ENCODE data around the gene MCOLN2.

The MCOLN2 gene

GRCh38 chr1:84982395-84982794, 14.5 kb downstream of the MCOLN2 start:
- DNase-seq, result no peak

- no peak for DNase-seq
These were observed 21.9 kb downstream of the MCOLN2 start for GRCh38 chr1:84975035-84975434.

- no peak for DNase-seq
These were observed 23.2 kb downstream of the MCOLN2 start for GRCh38 chr1:84973498-84974334.

- DNase-seq, result no peak
These were observed 24.4 kb downstream of the MCOLN2 start for GRCh38 chr1:84972377-84972987.

GRCh38 chr1:84971957-84972356, 25.0 kb downstream of the MCOLN2 start:
- no peak for DNase-seq

GRCh38 chr1:84969489-84970250, 27.2 kb downstream of the MCOLN2 start:
- DNase-seq, result no peak

GRCh38 chr1:84968865-84969264, 28.0 kb downstream of the MCOLN2 start:
- no peak for DNase-seq

GRCh38 chr1:84968101-84968500, 28.8 kb downstream of the MCOLN2 start:
- DNase-seq, result no peak

GRCh38 chr1:84967666-84968065, 29.2 kb downstream of the MCOLN2 start:
- no peak for DNase-seq

- no peak for DNase-seq
These were observed 33.9 kb downstream of the MCOLN2 start for GRCh38 chr1:84963021-84963420.

- no peak for DNase-seq
These were observed 35.6 kb downstream of the MCOLN2 start for GRCh38 chr1:84961316-84961715.

- no peak for DNase-seq
These were observed 36.5 kb downstream of the MCOLN2 start for GRCh38 chr1:84960371-84960770.

- no peak for DNase-seq
These were observed 37.6 kb downstream of the MCOLN2 start for GRCh38 chr1:84959294-84959693.

GRCh38 chr1:84957966-84958365, 38.9 kb downstream of the MCOLN2 start:
- DNase-seq, result no peak

- no peak for DNase-seq
These were observed 40.3 kb downstream of the MCOLN2 start for GRCh38 chr1:84956655-84957054.

- no peak for DNase-seq
These were observed 40.8 kb downstream of the MCOLN2 start for GRCh38 chr1:84956097-84956496.

- no peak for DNase-seq
These were observed 47.2 kb downstream of the MCOLN2 start for GRCh38 chr1:84949664-84950063.

- no peak for DNase-seq
These were observed 49.1 kb downstream of the MCOLN2 start for GRCh38 chr1:84947536-84948410.

GRCh38 chr1:84946631-84947030, 50.3 kb downstream of the MCOLN2 start:
- no peak for DNase-seq

- DNase-seq, result no peak
These were observed 52.0 kb downstream of the MCOLN2 start for GRCh38 chr1:84944767-84945486.

- no peak for DNase-seq
These were observed 55.1 kb downstream of the MCOLN2 start for GRCh38 chr1:84941843-84942242.

GRCh38 chr1:84940481-84940880, 56.4 kb downstream of the MCOLN2 start:
- no peak for DNase-seq
